ENCODE data around the gene SNRPA.

DNA sequence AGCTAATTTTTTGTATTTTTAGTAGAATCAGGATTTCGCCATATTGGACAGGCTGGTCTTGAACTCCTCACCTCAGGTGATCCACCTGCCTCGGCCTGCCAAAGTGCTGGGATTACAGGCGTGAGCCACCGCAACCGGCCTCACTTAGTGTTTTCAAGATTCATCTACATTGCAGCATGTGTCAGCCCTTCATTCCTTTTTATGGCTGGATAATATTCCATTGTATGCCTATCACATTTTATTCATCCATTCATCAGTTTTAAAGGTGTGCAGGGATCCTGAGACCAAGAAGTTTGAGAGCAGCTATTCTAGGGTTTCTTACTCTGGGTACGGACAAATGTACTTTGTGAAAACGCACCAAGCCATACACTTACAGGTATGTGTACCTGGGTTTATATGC is 43.4 kb upstream of the SNRPA start:
- TF ChIP-seq POLR2A (IDR thresholded peaks at IDR 0.05): no peak
- TF ChIP-seq, protein P1, sequence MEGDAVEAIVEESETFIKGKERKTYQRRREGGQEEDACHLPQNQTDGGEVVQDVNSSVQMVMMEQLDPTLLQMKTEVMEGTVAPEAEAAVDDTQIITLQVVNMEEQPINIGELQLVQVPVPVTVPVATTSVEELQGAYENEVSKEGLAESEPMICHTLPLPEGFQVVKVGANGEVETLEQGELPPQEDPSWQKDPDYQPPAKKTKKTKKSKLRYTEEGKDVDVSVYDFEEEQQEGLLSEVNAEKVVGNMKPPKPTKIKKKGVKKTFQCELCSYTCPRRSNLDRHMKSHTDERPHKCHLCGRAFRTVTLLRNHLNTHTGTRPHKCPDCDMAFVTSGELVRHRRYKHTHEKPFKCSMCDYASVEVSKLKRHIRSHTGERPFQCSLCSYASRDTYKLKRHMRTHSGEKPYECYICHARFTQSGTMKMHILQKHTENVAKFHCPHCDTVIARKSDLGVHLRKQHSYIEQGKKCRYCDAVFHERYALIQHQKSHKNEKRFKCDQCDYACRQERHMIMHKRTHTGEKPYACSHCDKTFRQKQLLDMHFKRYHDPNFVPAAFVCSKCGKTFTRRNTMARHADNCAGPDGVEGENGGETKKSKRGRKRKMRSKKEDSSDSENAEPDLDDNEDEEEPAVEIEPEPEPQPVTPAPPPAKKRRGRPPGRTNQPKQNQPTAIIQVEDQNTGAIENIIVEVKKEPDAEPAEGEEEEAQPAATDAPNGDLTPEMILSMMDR (IDR thresholded peaks at IDR 0.05): no peak

Measured in body of pancreas (tissue), 4 donors.